ENCODE data around the gene SVBP. TPM values are rescaled to one million over a fixed set of nuclear protein-coding genes. Genes with fewer than 3 reads are reported as not detected.

Gene SVBP
- polyA plus RNA-seq, 2 of the 4 experiments (the other 2 are of a cell fraction): 9.1 to 24.8 TPM

DNA sequence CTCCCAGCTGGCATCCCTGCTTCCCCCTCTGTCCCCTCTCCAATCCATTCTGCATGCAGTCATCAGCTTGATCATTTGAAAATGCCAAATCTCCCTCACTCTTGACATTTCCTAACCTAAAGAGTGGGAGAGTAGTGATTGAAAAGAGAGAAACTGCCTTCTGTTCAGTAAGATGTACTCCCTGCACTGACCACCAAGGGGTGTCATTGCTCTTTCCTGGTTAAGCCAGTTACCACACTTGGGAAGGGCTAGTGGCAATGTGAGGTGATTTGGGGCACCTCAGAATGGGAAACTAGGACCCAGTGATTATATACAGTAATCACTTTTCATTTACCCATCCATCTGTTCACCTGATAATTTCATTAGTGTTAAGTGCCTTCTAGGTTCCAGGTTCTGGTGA, 39.3 kb downstream of the SVBP start:
- FAIRE-seq: no peak
- CTCF ChIA-PET: interaction anchor here (0.7 to 6.3 kb wide), 20 partner anchors 9 to 307 kb away, joined by 3 to 79 read pairs (median 4); partner anchors contain the start of genes C1orf50, ERMAP, P3H1 and SVBP
- Histone ChIP-seq H3K27ac (no peak overlapping the region), H3K4me3 (no peak overlapping the region), H3K9me3 (no peaks in the 10 kb centered on the region), H3K4me1 (no peaks in the 10 kb centered on the region), H3K4me2 (no peak overlapping the region)
- peak; percentile 43 to 60 for DNase-seq (ENCODE audit: low read depth in 1 of 2, low spot score in 1 of 2)
- TF ChIP-seq, protein P1, sequence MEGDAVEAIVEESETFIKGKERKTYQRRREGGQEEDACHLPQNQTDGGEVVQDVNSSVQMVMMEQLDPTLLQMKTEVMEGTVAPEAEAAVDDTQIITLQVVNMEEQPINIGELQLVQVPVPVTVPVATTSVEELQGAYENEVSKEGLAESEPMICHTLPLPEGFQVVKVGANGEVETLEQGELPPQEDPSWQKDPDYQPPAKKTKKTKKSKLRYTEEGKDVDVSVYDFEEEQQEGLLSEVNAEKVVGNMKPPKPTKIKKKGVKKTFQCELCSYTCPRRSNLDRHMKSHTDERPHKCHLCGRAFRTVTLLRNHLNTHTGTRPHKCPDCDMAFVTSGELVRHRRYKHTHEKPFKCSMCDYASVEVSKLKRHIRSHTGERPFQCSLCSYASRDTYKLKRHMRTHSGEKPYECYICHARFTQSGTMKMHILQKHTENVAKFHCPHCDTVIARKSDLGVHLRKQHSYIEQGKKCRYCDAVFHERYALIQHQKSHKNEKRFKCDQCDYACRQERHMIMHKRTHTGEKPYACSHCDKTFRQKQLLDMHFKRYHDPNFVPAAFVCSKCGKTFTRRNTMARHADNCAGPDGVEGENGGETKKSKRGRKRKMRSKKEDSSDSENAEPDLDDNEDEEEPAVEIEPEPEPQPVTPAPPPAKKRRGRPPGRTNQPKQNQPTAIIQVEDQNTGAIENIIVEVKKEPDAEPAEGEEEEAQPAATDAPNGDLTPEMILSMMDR (IDR thresholded peaks at IDR 0.05): peak; percentile 61
- TF ChIP-seq SMC3 (IDR thresholded peaks at IDR 0.05) (peak; percentile 64), RAD21 (conservative IDR thresholded peaks at IDR 0.05 in 1 of 2, IDR thresholded peaks at IDR 0.05 in 1 of 2) (peak; percentile 74 to 82), ZFP36 (IDR thresholded peaks at IDR 0.05; ENCODE audit: borderline replicate concordance, partially characterized antibody) (no peak)
- ATAC-seq: peak; percentile 81 to 83; a peak in 5 of 6 replicates
- POLR2A ChIA-PET: interaction anchor here (1.6 kb wide), 1 partner anchor 11 kb away, joined by 4 read pairs; the partner anchor contains the start of genes C1orf50 and P3H1

DNA sequence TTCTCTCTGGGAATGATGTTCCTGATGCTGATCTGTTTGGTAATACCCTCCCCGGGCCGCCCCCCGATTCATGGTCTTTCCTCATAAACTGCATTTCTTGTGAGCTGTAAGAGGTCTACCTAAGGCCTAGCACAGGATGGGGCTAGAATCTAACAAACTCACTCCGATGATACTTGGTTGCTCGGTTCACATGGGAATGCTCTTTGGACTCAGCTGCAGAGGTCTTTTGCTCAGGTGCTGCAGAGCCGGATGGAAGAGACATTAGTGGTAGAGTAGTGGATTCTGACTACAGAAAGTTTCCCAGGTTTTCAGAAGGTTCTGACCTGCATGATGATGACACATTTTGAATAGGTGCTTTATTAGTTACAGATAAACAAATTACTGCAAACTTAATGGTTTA, 40.7 kb downstream of the SVBP start:
- 93% methylated on average over 6 of the region's 6 CpGs for WGBS (ENCODE audit: missing lambda C conversion rate)
- TF ChIP-seq RAD21 (conservative IDR thresholded peaks at IDR 0.05 in 1 of 2, IDR thresholded peaks at IDR 0.05 in 1 of 2) (no peak), JUN (IDR thresholded peaks at IDR 0.05) (no peak), RNF2 (IDR thresholded peaks at IDR 0.05; ENCODE audit: borderline replicate concordance, low read depth) (no peak), MYC (IDR thresholded peaks at IDR 0.05; ENCODE audit: borderline replicate concordance, low read length) (no peak), CHD4 (IDR thresholded peaks at IDR 0.05; ENCODE audit: borderline replicate concordance) (no peak), ZFP36 (IDR thresholded peaks at IDR 0.05; ENCODE audit: borderline replicate concordance, partially characterized antibody) (no peak), TP53 (CRISPR knock-in tag; IDR thresholded peaks at IDR 0.05) (no peak), HOXB5 (CRISPR knock-in tag; IDR thresholded peaks at IDR 0.05) (no peak)
- TF ChIP-seq, protein P2, sequence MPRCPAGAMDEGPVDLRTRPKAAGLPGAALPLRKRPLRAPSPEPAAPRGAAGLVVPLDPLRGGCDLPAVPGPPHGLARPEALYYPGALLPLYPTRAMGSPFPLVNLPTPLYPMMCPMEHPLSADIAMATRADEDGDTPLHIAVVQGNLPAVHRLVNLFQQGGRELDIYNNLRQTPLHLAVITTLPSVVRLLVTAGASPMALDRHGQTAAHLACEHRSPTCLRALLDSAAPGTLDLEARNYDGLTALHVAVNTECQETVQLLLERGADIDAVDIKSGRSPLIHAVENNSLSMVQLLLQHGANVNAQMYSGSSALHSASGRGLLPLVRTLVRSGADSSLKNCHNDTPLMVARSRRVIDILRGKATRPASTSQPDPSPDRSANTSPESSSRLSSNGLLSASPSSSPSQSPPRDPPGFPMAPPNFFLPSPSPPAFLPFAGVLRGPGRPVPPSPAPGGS (IDR thresholded peaks at IDR 0.05): no peak
- TF ChIP-seq, protein P3, sequence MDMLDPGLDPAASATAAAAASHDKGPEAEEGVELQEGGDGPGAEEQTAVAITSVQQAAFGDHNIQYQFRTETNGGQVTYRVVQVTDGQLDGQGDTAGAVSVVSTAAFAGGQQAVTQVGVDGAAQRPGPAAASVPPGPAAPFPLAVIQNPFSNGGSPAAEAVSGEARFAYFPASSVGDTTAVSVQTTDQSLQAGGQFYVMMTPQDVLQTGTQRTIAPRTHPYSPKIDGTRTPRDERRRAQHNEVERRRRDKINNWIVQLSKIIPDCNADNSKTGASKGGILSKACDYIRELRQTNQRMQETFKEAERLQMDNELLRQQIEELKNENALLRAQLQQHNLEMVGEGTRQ (IDR thresholded peaks at IDR 0.05): no peak
- TF ChIP-seq, protein P4, sequence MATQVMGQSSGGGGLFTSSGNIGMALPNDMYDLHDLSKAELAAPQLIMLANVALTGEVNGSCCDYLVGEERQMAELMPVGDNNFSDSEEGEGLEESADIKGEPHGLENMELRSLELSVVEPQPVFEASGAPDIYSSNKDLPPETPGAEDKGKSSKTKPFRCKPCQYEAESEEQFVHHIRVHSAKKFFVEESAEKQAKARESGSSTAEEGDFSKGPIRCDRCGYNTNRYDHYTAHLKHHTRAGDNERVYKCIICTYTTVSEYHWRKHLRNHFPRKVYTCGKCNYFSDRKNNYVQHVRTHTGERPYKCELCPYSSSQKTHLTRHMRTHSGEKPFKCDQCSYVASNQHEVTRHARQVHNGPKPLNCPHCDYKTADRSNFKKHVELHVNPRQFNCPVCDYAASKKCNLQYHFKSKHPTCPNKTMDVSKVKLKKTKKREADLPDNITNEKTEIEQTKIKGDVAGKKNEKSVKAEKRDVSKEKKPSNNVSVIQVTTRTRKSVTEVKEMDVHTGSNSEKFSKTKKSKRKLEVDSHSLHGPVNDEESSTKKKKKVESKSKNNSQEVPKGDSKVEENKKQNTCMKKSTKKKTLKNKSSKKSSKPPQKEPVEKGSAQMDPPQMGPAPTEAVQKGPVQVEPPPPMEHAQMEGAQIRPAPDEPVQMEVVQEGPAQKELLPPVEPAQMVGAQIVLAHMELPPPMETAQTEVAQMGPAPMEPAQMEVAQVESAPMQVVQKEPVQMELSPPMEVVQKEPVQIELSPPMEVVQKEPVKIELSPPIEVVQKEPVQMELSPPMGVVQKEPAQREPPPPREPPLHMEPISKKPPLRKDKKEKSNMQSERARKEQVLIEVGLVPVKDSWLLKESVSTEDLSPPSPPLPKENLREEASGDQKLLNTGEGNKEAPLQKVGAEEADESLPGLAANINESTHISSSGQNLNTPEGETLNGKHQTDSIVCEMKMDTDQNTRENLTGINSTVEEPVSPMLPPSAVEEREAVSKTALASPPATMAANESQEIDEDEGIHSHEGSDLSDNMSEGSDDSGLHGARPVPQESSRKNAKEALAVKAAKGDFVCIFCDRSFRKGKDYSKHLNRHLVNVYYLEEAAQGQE (IDR thresholded peaks at IDR 0.05): no peak
- H3K4me1 ChIP-seq: no peaks in the 10 kb centered on the region
- H3K27ac ChIP-seq: no peak overlapping the region
- H3K9me3 ChIP-seq: no peaks in the 10 kb centered on the region
- H3K4me2 ChIP-seq: no peak overlapping the region
- no peak overlapping the region for H3K4me3 ChIP-seq
- FAIRE-seq (no peak), ATAC-seq (no peak), DNase-seq (ENCODE audit: low read depth in 1 of 2, low spot score in 1 of 2) (no peak)
- CTCF ChIA-PET: interaction anchor here (0.8 to 6.3 kb wide), 7 partner anchors 12 to 297 kb away, joined by 3 to 79 read pairs (median 5); no protein-coding TSS in a partner anchor
- POLR2A ChIA-PET: interaction anchor here (0.6 to 1.6 kb wide), 2 partner anchors 10 to 158 kb away, joined by 4 to 6 read pairs; partner anchors contain the start of genes C1orf50 and P3H1

Data from A549 (cell line).